Measurements from ENCODE around the gene STAM.
"Not testable (repeated sequence)": the region's sequence is repeated elsewhere in the genome, so short reads cannot be mapped to it uniquely, and the experiment has no call there.

Gene STAM

DNA sequence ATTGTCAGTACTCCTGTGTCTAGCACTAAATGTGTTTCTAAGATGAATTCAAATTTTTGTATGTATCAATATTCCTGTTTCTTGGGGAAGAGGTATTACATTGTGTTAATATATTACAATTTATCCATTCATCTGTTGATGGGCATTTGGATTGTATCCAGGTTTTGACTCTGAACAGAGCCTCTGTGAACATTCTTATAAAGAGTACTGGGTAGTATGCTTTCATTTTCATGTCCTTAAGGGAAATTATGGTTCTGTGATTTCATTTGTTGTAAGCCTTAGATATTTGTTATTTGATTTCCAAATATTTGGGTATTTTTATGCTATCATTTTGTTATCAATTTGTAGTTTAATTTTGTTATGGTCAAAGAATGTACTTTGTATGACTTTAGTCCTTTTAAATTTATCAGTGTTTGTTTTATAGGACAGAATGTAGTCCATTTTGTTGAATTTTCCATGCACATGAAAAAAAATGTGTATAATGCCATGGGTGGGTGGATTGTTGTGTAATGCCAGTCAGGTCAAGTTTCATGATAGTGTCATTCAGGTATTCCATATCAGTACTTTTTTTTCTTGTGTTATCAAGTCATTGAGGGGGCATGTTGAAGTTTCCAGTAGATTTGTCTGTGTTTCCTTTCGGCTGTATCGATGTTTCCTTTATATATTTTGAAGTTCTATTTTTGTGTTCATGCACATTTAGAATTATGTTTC is 38.4 kb downstream of the STAM start:
- no peak for DNase-seq

DNA sequence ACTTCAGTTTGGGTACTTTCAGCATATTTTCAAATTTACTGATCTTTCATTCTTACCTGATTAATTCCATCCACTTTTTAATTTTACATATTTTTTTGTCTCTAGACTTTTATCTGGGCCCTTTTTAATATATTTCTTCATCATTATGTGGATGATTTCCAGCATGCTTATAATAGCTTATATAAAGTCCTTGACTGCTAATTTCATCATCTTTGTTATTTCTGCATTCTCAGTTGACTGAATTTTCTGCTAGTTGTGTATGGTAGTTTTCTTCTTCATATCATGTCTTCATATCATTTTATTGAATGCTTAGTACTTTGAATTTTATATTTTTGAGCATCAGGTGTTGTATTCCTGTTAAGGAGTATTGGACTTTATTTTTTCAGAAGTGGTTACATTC is 39.6 kb downstream of the STAM start:
- no peak for DNase-seq

DNA sequence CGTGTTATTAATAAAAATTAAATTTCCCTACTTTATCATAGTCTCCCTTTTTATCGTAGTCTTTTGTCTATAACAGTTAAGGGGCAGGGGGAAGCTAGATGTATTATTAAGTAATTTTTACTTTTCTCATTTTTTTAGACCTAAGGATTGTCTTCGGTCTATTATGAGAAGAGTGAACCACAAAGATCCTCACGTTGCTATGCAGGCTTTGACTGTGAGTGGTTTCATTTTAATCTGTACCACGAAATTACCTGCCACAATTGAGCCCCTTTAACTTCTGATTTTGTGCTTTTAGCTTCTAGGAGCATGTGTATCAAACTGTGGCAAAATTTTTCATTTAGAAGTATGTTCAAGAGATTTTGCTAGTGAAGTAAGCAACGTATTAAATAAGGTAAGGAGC is 40.6 kb downstream of the STAM start:
- no peak for DNase-seq

DNA sequence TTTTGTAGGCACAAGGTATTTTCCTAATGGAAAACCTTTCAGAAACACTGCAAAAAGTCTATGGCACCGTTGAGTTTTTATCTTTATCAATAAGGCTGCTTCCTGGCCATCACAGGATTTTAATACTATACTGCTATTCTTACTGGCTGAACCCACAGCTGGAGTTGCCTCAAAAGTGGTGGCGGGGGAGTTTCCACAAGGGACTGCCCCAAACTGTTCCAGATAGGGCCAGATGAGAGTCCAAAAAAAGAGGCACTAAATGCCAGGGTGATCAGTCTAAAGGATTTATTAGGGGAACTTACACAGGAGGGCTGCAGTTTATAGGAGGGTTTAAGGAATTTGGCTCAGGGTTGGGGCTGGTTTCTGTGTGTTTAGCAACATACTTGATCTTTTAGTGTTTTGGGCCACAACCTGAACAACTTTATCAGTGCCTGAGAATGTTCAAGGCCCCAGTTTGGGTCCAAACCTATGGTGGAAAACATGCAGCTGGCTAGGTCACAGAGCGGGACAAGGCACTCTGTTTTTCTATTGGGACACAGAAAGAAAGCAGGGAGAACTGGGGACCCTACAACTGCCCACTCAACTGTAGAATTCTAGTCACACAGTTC is 41.4 kb downstream of the STAM start:
- no peak for DNase-seq

DNA sequence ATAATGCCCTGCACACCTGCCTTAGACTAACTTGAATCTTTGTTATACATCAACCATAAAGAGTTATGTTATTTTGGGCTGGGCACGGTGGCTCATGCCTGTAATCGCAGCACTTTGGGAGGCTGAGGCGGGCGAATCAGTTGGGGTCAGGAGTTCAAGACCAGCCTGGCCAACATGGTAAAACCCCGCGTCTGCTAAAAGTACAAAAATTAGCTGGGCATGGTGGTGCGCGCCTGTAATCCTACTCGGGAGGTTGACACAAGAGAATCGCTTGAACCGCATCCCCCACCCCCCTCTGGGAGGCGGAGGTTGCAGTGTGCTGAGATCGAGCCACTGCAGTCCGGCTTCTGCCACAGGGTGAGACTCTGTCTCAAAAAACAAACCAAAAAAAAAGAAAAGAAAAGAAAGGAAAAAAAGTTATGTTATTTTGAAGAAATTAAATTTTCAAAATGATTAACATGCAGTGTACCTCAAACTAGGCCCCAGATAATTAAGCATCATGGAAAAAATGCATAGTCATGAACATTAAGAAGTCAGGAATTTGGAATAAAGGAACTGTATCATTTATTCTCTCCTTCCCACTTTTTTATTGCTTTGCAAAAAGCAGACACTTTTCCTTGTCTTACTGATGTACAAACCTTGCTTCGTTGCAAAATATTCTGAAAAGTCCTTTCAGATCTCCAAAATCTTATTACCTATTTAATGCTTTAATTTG is 43.3 kb downstream of the STAM start:
- no peak for DNase-seq

DNA sequence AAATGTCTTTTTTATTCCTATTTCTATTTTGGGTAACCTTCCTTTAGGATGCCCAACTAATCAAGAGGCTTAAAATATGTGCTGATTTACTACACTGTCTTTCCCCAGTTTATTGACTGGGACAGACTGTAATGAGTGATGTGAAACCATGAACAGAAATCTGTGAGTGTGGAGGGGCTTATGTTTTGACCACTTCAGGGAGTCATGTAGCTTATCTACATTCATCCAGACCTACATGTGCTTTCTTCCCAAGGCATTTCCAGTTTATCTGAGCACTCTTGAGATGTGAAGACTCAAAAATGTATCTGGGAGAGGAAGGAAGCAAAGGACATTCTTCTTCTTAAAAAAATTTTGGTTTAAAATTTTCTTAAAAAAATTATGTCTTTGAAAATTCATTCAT is 45.2 kb downstream of the STAM start:
- no peak for DNase-seq

DNA sequence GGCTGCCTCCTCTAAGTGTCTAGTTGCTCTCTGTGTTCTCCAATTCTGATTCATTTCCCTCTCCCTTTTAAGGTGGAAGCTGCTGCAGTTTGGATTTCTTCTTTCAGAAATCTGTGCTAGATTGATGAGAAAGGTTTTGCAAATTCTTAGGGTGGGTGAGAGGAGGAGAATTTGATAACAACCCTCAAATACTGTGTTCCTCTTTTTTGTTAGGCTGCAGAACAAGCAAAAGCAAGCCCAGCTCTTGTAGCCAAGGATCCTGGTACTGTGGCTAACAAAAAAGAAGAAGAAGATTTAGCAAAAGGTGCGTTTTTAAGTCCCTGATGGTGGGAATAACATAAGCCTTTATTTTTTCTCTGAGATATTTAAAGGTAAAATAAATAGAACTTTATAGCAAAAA is 49.1 kb downstream of the STAM start:
- DNase-seq: no peak

DNA sequence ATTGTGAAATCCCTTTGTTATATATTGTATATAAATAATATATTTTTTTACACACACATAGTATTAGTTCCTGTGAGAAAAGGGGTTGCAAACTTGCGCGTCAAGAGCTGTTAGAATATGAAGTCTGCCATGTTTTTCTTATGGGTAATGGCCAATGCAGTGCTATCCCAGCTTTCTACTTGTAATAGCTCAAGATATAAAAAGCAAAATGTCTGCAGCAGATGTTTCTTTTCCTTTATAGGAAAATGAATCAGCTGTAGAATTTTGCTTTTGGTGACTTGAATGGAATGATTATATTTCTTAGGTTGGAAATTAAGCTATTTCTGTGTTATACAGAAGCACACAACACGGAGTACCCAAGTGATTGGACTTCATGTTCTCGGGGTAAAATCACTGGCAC is 54.7 kb downstream of the STAM start:
- no peak for DNase-seq

DNA sequence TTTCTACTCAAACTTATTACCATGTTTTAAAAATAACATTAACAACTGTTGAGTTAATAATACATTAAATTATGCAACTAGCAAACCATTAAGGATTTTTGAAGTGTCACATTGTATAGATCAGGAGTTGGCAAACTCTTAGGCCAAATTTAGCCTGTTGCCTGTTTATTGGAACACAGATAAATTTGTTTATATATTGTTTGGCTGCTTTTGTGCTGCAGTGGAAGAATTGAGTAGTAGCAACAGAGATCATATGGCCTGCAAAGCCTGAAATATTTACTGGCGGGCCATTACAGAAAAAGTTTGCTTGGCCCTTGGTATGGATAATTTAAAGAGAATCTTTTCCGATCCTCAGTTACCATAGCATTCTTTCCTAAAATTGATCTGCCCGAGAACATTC is 57.4 kb downstream of the STAM start:
- DNase-seq: no peak

DNA sequence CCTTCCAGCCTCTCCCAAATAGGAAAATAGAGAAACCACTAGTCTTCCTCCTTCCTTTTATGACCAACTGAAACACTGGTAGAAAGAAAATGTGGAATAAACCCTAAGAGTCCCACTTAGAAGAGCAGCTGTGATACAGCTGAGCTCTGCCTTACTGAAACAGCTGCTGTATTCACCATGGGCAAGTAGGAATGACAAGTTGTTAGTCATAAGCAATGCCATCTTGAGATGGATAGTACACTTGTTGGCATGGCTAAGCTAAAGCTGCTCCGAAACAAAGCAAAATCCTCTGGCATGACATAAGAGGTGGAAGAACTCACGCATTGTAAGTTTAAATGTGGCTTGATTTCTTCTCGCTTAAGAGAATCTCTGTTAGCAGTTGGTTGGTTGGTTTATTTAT is 59.8 kb downstream of the STAM start:
- DNase-seq: no peak

DNA sequence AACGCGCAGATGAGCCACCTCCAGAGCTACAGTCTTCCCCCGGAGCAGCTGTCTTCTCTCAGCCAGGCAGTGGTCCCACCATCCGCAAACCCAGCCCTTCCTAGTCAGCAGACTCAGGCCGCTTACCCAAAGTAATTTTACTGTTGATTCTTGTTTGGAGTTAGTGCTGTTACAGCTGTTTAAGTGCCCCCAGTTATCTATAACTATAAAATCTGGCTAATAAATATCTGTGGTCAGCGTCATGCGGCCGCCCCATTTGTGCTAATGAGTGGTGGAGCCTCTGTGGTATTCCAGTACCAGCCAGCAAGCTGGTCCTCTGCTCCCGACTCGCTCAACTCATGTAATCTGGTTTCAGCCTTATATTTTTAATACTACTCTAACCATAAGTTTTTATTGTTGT is 64.9 kb downstream of the STAM start:
- no peak for DNase-seq

DNA sequence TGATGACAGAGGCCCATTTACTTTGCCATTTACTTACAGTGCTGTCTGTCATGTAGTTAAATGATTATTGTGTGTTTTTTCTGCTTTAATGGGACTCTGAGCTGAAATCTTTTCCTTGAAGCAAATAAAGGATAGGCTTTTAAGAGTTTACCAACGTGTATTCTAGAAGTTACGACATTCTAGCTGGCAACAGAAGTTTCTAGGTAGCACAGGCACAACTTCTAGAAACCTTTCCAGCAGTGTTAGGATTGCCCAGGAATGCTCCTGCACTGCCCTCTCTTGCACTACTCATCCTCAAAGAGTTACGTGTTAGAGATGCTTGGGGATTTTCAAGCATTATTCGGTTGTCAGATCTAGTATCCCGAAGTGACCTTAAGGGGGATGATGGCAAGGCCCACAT is 65.5 kb downstream of the STAM start:
- DNase-seq: no peak

DNA sequence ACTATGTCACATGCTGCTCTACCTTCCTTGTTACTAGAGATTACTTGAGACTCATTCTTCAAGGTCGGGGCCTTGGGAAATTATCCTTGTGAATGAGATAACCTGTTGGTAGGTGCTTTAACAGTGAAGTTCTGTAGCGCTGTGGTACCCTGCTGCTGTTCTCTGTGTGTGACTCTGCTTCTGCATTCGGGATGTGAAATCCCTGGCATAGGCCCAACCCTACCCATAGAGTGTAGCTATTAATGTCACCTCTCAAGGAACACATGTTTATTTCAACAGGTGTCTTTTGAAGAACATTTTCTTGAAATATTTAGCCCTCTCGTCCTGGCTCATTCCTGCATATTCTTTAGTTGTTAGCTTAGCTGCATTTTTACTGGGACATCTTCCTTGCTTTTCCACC is 66.2 kb downstream of the STAM start:
- DNase-seq: no peak

DNA sequence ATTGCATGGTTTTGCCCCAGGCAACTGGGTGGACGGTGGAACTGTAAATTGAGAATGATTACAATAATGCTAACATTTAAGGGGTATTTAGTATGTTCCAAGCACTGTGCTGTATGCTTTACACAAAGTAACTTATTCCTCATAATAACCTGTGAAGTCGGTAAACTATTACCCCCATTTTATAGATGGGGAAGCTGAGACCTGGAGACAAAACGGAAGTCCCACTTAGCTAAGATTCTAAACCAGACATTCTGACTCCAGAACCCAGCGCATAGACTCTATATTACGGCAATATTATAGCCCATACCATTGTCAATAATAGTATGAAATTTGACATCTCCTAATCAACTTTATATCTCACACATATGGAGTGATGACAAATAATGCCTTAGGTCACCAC is 68.1 kb downstream of the STAM start:
- no peak for DNase-seq

DNA sequence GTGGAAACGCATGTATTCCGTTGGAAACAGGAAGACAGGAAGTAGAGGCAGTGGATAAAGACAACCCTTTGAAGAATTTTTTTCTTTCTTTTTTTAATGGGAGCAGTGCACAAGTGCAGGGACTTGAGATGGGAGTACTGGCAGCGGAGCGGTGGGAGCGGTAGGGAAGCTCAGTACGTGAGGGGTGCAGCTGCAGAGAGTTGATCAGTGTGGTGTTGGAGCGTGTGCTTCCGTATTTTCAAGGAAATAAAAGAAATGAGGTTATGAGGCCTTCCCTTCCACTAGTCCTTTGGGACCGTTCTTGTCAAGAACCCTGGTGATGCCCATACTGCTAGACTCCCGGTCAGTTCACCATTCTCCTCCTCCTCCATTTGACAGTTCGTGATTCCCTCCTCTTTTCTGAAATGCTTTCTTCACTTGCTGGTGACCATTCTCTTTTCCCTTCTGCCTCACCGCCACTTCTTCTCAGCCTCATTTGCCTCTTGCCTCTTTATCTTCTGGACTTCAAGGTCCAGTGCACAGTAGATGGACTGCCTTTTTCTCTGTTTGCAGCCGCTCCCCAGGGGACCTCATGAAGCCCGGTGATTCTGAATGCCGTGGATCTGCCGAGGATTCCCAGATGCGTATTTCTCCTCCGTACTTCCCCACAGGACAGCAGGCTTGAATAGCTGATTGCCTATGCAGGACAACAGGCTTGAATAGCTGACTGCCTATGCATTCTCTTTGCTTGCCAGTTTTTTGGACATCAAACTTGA is 68.9 kb downstream of the STAM start:
- no peak for DNase-seq

DNA sequence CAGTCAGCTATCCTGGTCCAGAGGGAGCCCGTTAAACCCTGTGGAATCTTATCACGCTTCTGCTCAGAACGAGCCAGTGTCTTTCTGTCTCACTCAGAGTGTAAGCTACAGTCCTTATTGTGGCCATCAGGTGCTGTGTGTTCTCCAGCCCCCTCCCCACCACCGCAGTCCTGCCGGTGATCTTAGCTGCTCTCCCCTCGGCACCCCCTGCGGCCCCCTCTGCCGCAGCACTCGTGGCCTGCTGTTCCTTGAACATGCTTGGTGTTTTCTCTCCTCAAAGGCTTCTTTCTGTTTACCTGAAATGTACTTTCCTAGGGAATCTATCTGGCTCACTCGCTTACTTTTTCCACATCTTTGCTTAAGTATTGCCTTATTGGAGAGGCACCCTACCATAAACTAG is 69.8 kb downstream of the STAM start:
- DNase-seq: no peak

DNA sequence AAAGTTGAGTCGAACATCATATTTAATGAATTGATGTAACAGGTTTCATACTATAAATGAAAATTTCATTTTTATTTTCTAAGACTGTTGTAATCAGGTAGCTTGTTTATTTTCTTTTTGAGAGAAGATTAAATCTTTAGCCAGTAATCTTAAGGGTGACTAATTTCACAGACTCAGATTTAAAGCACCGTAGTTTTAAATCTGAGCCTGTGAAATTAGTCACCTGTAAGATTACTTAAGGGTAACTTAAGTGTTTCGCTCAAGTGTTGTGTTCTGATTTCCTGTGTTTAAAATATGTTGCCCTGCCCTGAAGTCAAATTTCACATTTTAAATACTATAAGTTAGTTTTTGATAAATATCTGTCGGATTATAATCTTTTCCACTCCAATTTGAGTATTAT is 72.2 kb downstream of the STAM start:
- DNase-seq: no peak

DNA sequence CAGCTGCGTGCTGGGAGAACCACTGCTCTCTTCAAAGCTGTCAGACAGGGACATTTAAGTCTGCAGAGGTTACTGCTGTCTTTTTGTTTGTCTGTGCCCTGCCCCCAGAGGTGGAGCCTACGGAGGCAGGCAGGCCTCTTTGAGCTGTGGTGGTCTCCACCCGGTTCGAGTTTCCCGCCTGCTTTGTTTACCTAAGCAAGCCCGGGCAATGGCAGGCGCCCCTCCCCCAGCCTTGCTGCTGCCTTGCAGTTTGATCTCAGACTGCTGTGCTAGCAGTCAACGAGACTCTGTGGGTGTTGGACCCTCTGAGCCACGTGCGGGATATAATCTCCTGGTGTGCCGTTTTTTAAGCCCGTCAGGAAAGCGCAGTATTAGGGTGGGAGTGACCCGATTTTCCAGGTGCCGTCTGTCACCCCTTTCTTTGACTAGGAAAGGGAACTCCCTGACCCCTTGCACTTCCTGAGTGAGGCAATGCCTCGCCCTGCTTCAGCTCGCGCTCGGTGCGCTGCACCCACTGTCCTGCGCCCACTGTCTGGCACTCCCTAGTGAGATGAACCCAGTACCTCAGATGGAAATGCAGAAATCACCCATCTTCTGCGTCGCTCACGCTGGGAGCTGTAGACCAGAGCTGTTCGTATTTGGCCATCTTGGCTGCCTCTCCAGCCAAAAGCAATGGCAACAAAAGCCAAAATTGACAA is 78.5 kb downstream of the STAM start:
- DNase-seq: not testable (repeated sequence)

DNA sequence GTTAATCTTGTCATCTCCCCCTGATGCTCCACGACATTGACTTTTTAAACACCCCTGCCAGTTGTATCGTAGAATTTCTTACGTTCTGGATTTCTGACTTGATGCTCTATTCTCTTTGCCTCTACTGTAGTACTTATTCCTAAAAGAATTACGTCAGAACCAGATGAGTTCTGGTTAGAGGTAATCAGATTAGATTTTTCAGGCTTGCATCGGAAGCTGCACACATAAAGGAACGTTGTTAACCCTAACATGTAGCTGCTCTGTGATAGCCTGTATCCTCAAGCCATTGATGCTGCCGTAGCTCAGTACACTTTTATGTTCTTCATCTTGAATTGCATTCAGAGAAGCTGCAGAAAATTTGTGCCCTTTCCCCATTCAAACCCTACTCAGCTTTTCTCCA is 81.8 kb downstream of the STAM start:
- no peak for DNase-seq

DNA sequence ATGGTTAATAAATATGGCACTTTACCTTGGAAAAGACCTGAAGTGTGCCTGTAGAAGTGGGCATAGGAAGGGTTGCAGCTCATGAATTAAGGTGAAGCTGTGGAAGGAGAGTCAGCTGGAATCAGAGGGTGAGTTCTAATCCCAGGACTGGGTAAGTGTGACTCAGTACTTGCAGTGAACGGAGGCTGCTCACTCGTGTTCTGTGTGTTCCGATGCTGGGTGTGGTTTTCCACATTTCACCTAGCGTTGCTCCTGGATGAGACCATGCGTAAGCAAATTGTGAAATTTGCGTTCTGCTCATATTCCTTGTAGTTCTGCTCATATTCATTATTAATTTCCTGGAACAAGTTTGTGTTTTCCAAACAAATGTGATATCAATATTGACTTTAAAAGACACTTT is 85.7 kb downstream of the STAM start:
- no peak for DNase-seq

DNA sequence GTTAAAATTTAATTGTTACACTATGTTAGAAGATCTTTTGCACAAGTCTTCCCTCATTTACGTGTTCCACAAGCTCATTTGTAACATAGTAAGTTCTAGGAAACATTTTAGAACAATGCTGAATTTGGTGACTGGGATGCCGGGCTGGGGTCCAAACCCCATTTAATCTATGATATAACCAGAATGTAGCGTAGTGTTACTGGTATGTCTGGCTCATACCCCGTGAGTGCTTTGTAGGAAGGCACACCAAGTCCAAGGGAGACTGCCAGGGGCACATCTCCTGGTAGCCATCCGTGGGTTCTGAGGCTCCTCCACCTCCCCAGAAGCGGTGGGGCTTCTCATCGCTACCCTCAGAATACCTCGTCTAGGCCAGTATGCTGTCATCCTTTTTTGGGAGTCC is 86.7 kb downstream of the STAM start:
- no peak for DNase-seq

DNA sequence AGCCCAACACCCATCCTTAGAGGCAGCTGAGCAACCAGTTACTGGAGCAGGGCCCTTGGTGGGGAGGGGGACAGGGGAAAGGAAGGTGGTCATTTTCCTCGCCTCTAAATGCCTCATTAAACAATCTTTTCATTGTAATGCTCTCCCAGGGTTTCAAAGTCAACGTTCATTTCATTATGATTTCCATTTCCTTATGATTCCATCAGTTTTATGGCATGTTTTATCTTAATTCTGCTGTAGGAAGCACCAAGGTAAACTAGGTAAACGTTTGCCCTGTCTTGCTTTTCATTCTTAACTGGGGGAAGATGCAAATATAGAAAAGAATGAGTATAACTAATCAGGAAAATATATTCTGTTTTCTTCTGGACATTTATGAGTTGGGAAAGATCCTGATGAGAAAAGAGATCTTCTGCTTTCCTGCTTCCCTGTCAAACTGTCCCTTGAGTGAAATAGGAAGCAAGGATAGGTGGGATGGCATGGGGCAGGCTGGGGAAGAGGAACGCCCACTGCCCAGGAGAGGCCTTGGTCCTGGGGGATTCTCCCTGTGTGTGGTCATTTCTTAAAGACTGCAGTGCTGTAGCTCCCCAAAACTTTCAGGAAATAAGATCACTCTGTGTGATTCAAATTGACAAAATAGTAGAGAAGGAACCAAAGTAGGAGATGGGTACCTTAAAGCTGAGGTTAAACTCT is 87.5 kb downstream of the STAM start:
- DNase-seq: no peak

DNA sequence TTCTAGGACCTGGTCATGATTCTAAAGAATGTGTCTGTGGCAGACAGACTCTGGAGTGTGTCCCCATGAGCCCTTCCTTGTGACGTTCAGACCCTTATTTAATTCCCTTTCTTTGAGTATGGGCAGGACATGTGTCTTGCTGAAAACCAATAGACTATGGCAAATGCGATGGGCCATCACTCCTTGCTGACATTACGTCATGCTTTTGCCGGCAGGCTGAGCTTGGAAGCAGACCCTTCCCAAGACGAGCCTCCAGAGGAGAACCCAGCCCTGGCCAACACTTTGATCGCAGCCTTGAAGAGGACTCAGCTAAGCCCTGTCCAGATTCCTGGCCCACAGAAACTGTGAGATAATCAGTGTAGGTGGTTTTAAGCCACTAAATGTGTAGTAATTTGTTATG is 89.7 kb downstream of the STAM start:
- no peak for DNase-seq

Data from islet precursor cell (in vitro differentiated cells).